HepG2 (cell line): ENCODE results near the gene GNG7. TPM values are rescaled to one million over a fixed set of nuclear protein-coding genes. Genes with fewer than 3 reads are reported as not detected.
A peak's percentile ranks its signal among the peaks of the same experiment; 100 is the strongest.

ENCODE experiments used
- ELF4 ChIP-seq: sonication (generic); formaldehyde crosslinking; IDR thresholded peaks from 2 replicates; pipeline ENCODE4 v1.5.0; 2020; ENCODE audit warnings: missing genetic modification reagents, mild to moderate bottlenecking, moderate library complexity, borderline replicate concordance
- GATAD2A ChIP-seq: IDR thresholded peaks from 2 replicates; pipeline ENCODE4 v1.6.1; 2016
- KDM4B ChIP-seq: sonication (generic); formaldehyde crosslinking; IDR thresholded peaks from 2 replicates; pipeline ENCODE4 v1.4.0; 2020; ENCODE audit warnings: missing genetic modification reagents
- KLF9 ChIP-seq: IDR thresholded peaks from 2 replicates; pipeline ENCODE4 v1.6.1; 2016; ENCODE audit warnings: low read depth
- MZF1 ChIP-seq: sonication (generic); formaldehyde crosslinking; IDR thresholded peaks from 2 replicates; pipeline ENCODE4 v1.8.1; 2023; ENCODE audit warnings: mild to moderate bottlenecking, missing genetic modification reagents, borderline replicate concordance
- NFIB ChIP-seq: sonication (generic); formaldehyde crosslinking; IDR thresholded peaks from 2 replicates; pipeline ENCODE4 v1.9.0; 2021; ENCODE audit warnings: missing genetic modification reagents, mild to moderate bottlenecking, borderline replicate concordance
- NFKB2 ChIP-seq: sonication (generic); formaldehyde crosslinking; IDR thresholded peaks from 2 replicates; pipeline ENCODE4 v1.4.0; 2020; ENCODE audit warnings: missing genetic modification reagents, borderline replicate concordance
- TEF ChIP-seq: sonication (generic); formaldehyde crosslinking; IDR thresholded peaks from 2 replicates; pipeline ENCODE4 v1.5.0; 2020; ENCODE audit warnings: missing genetic modification reagents
- ZMYM2 ChIP-seq: sonication (generic); formaldehyde crosslinking; IDR thresholded peaks from 2 replicates; pipeline ENCODE4 v1.8.0; 2022; ENCODE audit warnings: mild to moderate bottlenecking, missing genetic modification reagents
- ZNF207 ChIP-seq: fragments of 450-650 bp; IDR thresholded peaks from 2 replicates; pipeline ENCODE4 v1.6.1; 2016; ENCODE audit warnings: antibody characterized with exemption, borderline replicate concordance
- ZNF407 ChIP-seq: sonication (generic); formaldehyde crosslinking; IDR thresholded peaks from one replicate; pipeline ENCODE4 v1.5.1; 2020; ENCODE audit warnings: mild to moderate bottlenecking, missing genetic modification reagents; ENCODE audit errors: not compliant biosample characterization
- ZNF646 ChIP-seq: sonication (generic); formaldehyde crosslinking; IDR thresholded peaks from 2 replicates; pipeline ENCODE4 v1.9.0; 2021; ENCODE audit warnings: mild to moderate bottlenecking, missing genetic modification reagents
- polyA plus RNA-seq, 8 experiments: library from polyadenylated mRNA; depleted of rRNA in 3 of 8; stranded (reverse) in 7 of 8; unstranded in 1 of 8; fragments of >200 nt; fragmentation: Illumina TruSeq in 4 of 8; extraction: Trizol in 4 of 8; gene quantifications; 2 replicates each; pipeline versions ENCODE4 v1.2.1 to v1.2.3, GENCODE V29; 2011 to 2016; ENCODE audit warnings: low read depth in 4 of 8, missing spikeins in 1 of 8, mixed read lengths in 1 of 8; ENCODE audit not compliant: insufficient read depth in 1 of 8
- total RNA-seq, 5 experiments: library from RNA; depleted of rRNA; stranded (reverse); fragments of >200 nt; fragmentation: Illumina TruSeq; extraction: Trizol; gene quantifications; 2 replicates each; pipeline ENCODE4 v1.2.3, GENCODE V29; 2016; ENCODE audit warnings: low read depth in 1 of 5

The GNG7 gene
- total and polyA plus RNA-seq, 2 of the 13 experiments (the other 11 are each of a cell fraction or from before 2014, with no cell fraction given) = 1.4 to 3.3 TPM

GRCh38 chr19:2475018-2475701 is 227.3 kb downstream of the GNG7 start (continued):
- TF ChIP-seq ZNF407 (no peak), ZMYM2 (CRISPR knock-in tag) (peak; percentile 61; the same call in 1 of the 2 replicates), ZNF646 (CRISPR knock-in tag) (no peak), ELF4 (CRISPR knock-in tag) (no peak), KLF9 (CRISPR knock-in tag) (no peak), NFIB (CRISPR knock-in tag) (peak; percentile 29; the same call in 1 of the 2 replicates), ZNF207 (no peak), NFKB2 (CRISPR knock-in tag) (0 out of 2 replicates have a peak, but pooled peaks have one; percentile 22), KDM4B (no peak), GATAD2A (CRISPR knock-in tag) (0 out of 2 replicates have a peak, but pooled peaks have one; percentile 3), TEF (CRISPR knock-in tag) (no peak), MZF1 (CRISPR knock-in tag) (no peak)
